Activated CD4-positive, alpha-beta T cell treated with anti-CD3 and anti-CD28 coated beads, Interleukin-2, amount 10 ng/mL, durations not matched to agents 24 days and 14 days (primary cell): Measurements from ENCODE around the gene RB1. TPM values are rescaled to one million over a fixed set of nuclear protein-coding genes. Genes with fewer than 3 reads are reported as not detected.
"Not testable (repeated sequence)": the region's sequence is repeated elsewhere in the genome, so short reads cannot be mapped to it uniquely, and the experiment has no call there.

Source experiments
- DNase-seq: peaks from one replicate; pipeline ENCODE4 v3.0.0; 2022
- H3K27ac Mint-ChIP-seq: one replicate; pipeline ENCODE4 v1.8.0; 2022; ENCODE audit warnings: mild to moderate bottlenecking, mixed read lengths
- H3K27me3 Mint-ChIP-seq: one replicate; pipeline ENCODE4 v1.8.0; 2022; ENCODE audit warnings: mixed read lengths
- H3K36me3 Mint-ChIP-seq: one replicate; pipeline ENCODE4 v1.8.0; 2022; ENCODE audit warnings: low read depth, mild to moderate bottlenecking, mixed read lengths
- H3K4me1 Mint-ChIP-seq: one replicate; pipeline ENCODE4 v1.8.0; 2021; ENCODE audit warnings: mixed read lengths
- H3K4me3 Mint-ChIP-seq: one replicate; pipeline ENCODE4 v1.8.0; 2022; ENCODE audit warnings: mild to moderate bottlenecking, moderate library complexity, mixed read lengths
- H3K9me3 Mint-ChIP-seq: one replicate; pipeline ENCODE4 v1.8.0; 2021; ENCODE audit warnings: mixed read lengths
- intact Hi-C: fragments of 100-400 bp; cut with micrococcal nuclease; formaldehyde crosslinking; loops from one replicate; pipeline ENCODE4 v1.15.1; 2023
- total RNA-seq: library from RNA; stranded (reverse); gene quantifications from 2 replicates; pipeline ENCODE4 v1.2.3, GENCODE V29; 2022

The RB1 gene
- total RNA-seq, 1 donor from 2014 or later = 29.0 TPM

DNA sequence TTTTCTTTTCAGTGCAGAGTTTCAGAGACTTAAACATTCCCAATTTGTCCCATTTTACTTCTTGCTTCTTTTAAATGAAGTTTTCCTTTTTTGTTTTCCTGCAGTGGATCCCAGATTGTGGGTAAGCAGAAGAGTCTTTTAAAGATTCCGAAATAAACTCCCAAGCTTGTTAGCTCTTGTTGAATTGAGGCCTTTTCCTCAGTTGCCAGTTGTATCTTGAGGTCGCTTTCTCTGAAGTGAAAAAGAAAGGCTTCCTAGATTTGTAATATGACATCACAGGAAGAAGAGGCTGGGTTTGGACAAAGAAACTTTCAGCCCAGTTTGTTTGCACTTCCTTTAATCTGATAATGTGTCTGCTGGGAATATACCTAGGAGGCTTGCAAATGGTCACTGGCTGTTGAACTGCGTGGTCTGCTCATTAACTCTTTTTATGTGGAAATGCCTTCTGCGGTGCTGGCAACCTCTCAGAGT lies 109.4 kb downstream of the RB1 start, which contains the start of gene LPAR6:
Gene LPAR6 (minus strand): TSS at position 233 of the 471 bp plus-strand sequence. CDS start 690 bp downstream, outside the sequence.
- Mint-ChIP-seq H3K4me1 (peaks cover 37% of the 10 kb centered on the region), H3K27me3 (no peaks in the 10 kb centered on the region), H3K9me3 (peaks cover 12% of the 10 kb centered on the region), H3K36me3 (peaks cover 24% of the 10 kb centered on the region), H3K4me3 (peak within 1 kb of the TSS; percentile 86), H3K27ac (peak within 1 kb of the TSS; percentile 84)
- peak; percentile 74 for DNase-seq
- intact Hi-C loops = loop anchor here (5.0 kb wide), 1 partner anchor 316 kb away; the partner anchor contains the start of gene MED4

DNA sequence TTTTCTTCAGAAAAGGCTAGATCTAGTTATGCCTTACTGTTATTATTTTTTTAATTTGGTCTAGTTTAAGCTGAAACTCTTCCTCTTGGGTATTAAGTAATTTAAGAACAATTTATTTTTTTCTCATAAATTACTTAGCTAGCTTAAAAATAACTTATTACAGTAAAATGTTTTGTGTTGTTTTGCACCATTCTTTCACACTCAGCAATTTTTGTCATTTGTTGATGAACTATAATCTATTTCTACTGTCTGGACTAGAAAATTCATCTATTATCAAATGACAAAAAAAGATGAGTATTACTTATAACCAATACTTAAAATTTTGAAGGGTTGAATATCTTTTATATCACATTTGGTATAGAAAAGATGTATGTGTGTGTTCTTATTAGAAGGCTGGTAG lies 111.0 kb downstream of the RB1 start:
- H3K27me3 Mint-ChIP-seq = no peaks in the 10 kb centered on the region
- H3K4me1 Mint-ChIP-seq = peaks cover 28% of the 10 kb centered on the region
- no peak overlapping the region for H3K27ac Mint-ChIP-seq
- DNase-seq = no peak
- H3K36me3 Mint-ChIP-seq = peaks cover 32% of the 10 kb centered on the region
- intact Hi-C loops = loop anchor here (5.0 kb wide), 1 partner anchor 317 kb away; the partner anchor contains the start of gene MED4
- H3K9me3 Mint-ChIP-seq = peaks cover 17% of the 10 kb centered on the region
- H3K4me3 Mint-ChIP-seq = no peak overlapping the region

DNA sequence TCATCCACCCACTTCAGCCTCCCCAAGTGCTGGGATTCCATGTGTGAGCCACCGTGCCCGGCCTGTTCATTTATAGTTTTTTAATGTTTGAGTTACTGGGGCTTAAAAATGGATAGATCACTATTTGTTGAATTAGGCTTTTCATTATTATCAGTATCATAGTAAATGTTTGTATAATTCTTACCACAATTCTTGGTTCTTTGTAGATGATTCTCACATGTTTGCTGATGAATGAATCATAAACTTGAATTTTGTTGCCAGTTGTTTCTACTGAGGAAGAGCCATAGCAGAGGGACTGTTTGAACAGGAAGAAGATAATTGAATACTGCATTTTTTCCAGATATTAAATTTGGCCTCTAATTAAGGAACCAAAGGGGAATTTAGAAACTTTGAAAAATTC lies 112.0 kb downstream of the RB1 start:
- Mint-ChIP-seq H3K9me3 (peaks cover 21% of the 10 kb centered on the region), H3K27ac (no peak overlapping the region), H3K27me3 (no peaks in the 10 kb centered on the region), H3K4me1 (peaks cover 19% of the 10 kb centered on the region), H3K4me3 (no peak overlapping the region), H3K36me3 (peaks cover 38% of the 10 kb centered on the region)
- intact Hi-C loops = no loop called here
- DNase-seq = no peak

DNA sequence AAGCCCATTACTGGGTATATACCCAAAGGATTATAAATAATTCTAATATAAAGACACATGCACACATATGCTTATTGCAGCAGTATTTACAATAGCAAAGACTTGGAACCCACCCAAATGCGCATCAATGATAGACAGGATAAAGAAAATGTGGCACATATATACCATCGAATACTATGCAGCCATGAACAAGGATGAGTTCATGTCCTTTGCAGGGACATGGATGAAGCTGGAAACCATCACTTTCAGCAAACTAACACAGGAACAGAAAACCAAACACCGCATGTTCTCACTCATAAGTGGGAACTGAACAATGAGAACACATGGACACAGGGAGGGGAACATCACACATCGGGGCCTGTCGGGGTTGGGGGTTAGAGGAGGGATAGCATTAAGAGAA lies 118.5 kb downstream of the RB1 start:
- DNase-seq, H3K27ac Mint-ChIP-seq, H3K4me1 Mint-ChIP-seq, H3K4me3 Mint-ChIP-seq, H3K27me3 Mint-ChIP-seq, intact Hi-C loops: not testable (repeated sequence)
- Mint-ChIP-seq H3K9me3 (peaks cover 41% of the 10 kb centered on the region), H3K36me3 (peaks cover 50% of the 10 kb centered on the region)

DNA sequence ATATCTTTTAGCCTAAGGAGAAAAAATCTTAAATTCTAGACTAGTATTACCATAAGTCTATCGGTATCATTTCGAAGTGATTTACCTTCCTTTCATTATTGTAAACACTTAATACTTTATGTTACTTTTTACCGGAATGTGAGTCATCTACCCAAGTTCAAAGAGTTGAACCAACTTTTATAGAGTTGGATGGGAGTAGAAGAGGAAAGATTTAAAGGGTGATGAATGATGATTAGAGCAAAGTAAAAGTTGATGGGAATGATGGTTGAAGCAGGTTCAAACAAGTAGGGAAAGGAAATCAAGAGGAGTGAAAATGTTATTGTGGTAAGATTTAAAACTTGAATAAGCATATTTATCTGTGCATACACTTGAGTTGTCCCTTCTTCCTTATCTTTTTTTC lies 120.7 kb downstream of the RB1 start:
- H3K4me3 Mint-ChIP-seq = no peak overlapping the region
- H3K4me1 Mint-ChIP-seq = peaks cover 4% of the 10 kb centered on the region
- DNase-seq = no peak
- H3K27me3 Mint-ChIP-seq = no peaks in the 10 kb centered on the region
- intact Hi-C loops = no loop called here
- peaks cover 27% of the 10 kb centered on the region for H3K9me3 Mint-ChIP-seq
- peaks cover 38% of the 10 kb centered on the region for H3K36me3 Mint-ChIP-seq
- no peak overlapping the region for H3K27ac Mint-ChIP-seq

DNA sequence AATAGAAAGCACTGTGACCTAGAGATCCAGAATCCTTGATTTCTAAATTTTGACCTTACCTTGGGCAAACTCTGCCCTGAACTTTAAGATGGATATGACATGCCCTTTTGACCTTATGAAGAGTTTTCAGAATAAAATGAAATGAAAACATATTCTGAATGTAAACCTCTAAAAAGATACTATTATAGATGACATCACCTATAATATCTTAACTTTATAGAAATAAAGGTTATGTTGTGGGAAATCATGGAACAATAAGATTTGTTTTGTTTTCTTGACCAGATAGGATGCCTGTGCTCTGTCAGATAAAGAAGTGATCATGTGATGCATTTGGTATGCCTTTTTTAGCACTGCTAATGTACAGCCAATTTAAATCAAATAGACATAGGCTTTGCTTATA lies 122.5 kb downstream of the RB1 start:
- H3K4me3 Mint-ChIP-seq = no peak overlapping the region
- DNase-seq = no peak
- no peaks in the 10 kb centered on the region for H3K27me3 Mint-ChIP-seq
- intact Hi-C loops = no loop called here
- peaks cover 29% of the 10 kb centered on the region for H3K36me3 Mint-ChIP-seq
- H3K27ac Mint-ChIP-seq = no peak overlapping the region
- H3K4me1 Mint-ChIP-seq = peaks cover 9% of the 10 kb centered on the region
- peaks cover 20% of the 10 kb centered on the region for H3K9me3 Mint-ChIP-seq

DNA sequence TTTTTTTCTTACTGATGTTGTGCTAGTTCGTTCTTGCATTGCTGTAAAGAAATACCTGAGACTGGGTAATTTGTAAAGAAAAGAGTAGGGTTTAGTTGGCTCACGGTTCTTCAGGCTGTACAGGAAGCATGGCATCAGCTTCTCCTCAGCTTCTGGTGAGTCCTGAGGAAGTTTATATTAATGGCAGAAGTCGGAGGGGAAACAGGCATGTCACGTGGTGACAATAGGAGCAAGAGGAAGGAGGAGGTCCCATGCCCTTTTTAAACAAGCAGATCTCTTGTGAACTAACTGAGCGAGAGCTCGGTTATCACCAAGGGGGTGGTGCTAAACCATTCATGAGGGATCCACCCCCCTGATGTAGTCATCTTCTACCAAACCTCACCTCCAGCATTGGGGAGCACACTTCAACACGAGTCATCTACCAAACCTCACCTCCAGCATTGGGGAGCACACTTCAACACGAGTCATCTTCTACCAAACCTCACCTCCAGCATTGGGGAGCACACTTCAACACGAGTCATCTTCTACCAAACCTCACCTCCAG lies 123.3 kb downstream of the RB1 start:
- Mint-ChIP-seq H3K36me3 (peaks cover 27% of the 10 kb centered on the region), H3K9me3 (peaks cover 12% of the 10 kb centered on the region), H3K27ac (peak overlapping the region; percentile 60), H3K4me1 (peaks cover 15% of the 10 kb centered on the region)
- H3K27me3 Mint-ChIP-seq, DNase-seq, intact Hi-C loops, H3K4me3 Mint-ChIP-seq: not testable (repeated sequence)

DNA sequence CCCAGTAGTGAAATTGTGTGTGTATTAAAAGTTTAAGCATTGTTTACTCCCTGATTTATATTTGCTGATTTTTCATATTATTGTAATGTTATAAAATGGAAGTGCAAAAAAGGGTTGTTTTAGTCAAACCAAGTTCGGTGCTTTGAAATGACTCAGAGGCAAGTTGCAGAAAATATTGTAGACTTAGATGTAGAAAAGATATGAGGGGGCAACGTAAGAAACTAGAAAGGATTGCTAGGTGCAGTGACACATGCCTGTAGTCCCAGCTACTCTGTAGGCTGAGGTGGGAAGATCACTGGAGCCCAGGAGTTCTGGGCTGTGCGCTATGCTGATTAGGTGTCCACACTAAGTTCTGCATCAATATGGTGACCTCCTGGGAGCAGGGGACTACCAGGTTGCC lies 125.5 kb downstream of the RB1 start:
- DNase-seq = no peak
- Mint-ChIP-seq H3K27me3 (no peaks in the 10 kb centered on the region), H3K4me3 (no peak overlapping the region), H3K4me1 (peaks cover 21% of the 10 kb centered on the region), H3K36me3 (peaks cover 23% of the 10 kb centered on the region), H3K27ac (peak overlapping the region; percentile 8), H3K9me3 (peaks cover 5% of the 10 kb centered on the region)
- intact Hi-C loops = no loop called here

DNA sequence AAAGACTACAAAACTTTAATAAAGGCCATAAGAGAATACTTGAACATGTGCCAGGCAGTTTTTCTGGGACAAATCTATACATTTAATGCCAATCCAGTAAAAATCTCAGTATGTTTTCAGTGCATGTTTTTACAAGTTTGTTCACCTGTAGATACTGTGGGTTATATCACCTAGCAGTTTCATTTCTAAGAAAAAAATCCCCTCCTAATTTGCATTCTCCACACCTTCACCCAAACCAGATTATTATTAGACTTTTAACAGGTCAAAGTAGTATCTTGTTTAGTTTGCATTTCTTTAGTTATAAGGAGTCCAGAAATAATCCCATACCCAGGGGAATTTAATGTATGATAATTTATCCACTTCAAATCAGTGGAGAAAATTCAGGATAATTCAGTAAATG lies 126.3 kb downstream of the RB1 start:
- no peak overlapping the region for H3K27ac Mint-ChIP-seq
- peaks cover 23% of the 10 kb centered on the region for H3K4me1 Mint-ChIP-seq
- peaks cover 22% of the 10 kb centered on the region for H3K36me3 Mint-ChIP-seq
- H3K4me3 Mint-ChIP-seq = no peak overlapping the region
- no peak for DNase-seq
- H3K27me3 Mint-ChIP-seq = no peaks in the 10 kb centered on the region
- intact Hi-C loops = no loop called here
- peaks cover 5% of the 10 kb centered on the region for H3K9me3 Mint-ChIP-seq

DNA sequence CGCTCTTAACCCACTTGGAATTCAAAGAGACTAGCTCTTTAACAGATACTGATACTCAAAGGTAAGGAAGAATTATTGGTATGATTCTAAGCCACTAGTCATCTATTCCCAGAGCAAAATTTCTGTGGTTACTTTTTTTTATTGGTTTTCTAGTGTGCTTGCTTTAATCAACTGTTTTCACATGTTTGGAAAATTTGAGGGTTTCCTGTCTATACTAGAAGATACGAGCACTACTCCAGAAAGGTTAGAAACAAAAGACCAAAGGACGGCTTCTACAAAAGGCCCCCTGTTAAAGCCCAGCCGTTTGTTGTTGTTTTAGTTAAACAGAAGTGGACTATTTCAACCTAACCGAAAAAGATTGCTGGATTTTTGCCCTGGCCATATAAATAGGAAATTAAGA lies 127.9 kb downstream of the RB1 start:
- intact Hi-C loops = no loop called here
- no peak overlapping the region for H3K4me3 Mint-ChIP-seq
- H3K9me3 Mint-ChIP-seq = peaks cover 5% of the 10 kb centered on the region
- DNase-seq = no peak
- H3K4me1 Mint-ChIP-seq = peaks cover 27% of the 10 kb centered on the region
- H3K36me3 Mint-ChIP-seq = peaks cover 26% of the 10 kb centered on the region
- H3K27me3 Mint-ChIP-seq = no peaks in the 10 kb centered on the region
- no peak overlapping the region for H3K27ac Mint-ChIP-seq

DNA sequence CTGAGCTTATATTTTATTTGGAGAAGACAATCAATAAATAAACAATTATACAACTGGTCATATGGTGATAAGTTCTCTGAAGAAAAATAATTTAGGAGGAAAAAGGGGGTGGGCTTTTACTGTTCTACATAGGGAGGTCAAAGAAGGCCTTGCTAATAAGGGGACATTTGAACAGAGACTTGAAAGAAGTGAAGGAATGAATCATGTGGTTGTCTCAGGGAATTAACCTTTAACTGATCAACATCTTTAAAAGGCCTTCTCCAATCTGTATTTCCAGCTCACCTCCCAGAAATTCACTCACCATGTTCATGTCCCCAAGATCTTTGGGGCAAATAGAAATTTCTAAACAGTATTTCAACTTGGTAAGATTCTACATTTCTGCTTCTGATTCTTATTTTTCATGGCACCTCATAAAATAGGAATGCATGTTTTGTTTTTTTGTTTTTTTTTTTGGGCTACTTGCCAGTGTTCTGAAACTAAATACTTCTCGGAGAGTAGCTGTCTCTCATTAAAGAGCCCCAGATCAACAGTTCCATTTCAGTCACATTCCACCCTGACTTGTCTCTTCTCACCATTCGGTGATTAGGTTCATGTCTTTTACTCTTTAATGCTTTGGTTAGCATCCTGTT lies 128.6 kb downstream of the RB1 start:
- peaks cover 22% of the 10 kb centered on the region for H3K36me3 Mint-ChIP-seq
- H3K4me3 Mint-ChIP-seq = peak overlapping the region; percentile 2
- H3K27ac Mint-ChIP-seq = no peak overlapping the region
- no peaks in the 10 kb centered on the region for H3K27me3 Mint-ChIP-seq
- DNase-seq = no peak
- peaks cover 28% of the 10 kb centered on the region for H3K4me1 Mint-ChIP-seq
- H3K9me3 Mint-ChIP-seq = no peaks in the 10 kb centered on the region
- intact Hi-C loops = no loop called here

DNA sequence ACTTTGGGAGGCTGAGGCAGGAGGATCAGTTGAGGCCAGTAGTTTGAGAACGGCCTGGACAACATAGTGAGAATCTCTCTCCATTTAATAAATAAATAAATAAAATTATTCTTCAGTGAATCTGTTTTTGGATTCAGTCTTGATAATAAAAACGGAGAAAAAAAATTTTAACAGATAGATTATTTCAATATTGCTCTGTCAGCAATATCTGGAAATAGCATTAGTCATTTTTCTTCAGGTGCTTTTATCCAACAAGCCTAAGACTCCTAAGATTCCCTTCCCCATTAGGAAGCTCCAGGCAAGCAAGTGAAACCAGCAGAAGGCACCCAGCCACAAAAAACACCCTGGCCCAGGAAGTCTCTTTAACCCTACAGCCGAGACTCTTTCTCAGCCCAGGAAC lies 130.6 kb downstream of the RB1 start:
- Mint-ChIP-seq H3K27me3 (no peaks in the 10 kb centered on the region), H3K4me1 (peaks cover 26% of the 10 kb centered on the region), H3K9me3 (peaks cover 4% of the 10 kb centered on the region), H3K27ac (no peak overlapping the region), H3K4me3 (no peak overlapping the region), H3K36me3 (peaks cover 19% of the 10 kb centered on the region)
- no peak for DNase-seq
- intact Hi-C loops = no loop called here

DNA sequence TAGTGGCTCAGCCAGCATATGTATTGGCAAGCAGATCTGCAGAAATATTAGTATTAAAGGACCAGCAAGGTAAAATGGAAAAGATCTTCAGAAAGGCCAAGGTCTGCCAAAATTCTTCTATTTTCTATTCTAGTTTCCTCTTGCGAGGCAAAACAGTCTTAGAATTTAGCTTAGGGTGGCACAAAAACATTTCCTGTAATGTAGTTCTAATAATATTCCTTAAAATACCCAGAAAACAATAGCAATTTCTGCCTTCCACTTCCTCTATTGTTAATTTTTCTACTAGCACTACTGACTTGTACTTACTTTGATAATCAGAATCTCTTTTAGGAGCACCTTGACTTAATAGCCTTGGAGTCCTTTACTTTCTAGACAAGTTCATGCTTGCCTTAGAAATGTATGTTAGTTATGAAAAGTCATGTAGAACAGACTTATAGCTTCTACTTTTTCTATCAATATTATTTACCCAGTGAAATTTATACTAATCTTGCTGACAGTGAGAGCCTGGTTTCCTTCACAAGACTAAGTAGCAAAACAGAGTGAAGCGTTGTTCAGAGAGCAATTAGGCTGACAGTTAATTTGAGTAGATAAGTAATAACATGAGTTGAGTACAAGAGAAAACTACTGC lies 133.2 kb downstream of the RB1 start:
- no peak for DNase-seq
- Mint-ChIP-seq H3K4me3 (no peak overlapping the region), H3K27ac (no peak overlapping the region), H3K4me1 (peaks cover 15% of the 10 kb centered on the region), H3K9me3 (peaks cover 4% of the 10 kb centered on the region), H3K36me3 (peaks cover 19% of the 10 kb centered on the region), H3K27me3 (no peaks in the 10 kb centered on the region)
- intact Hi-C loops = no loop called here

DNA sequence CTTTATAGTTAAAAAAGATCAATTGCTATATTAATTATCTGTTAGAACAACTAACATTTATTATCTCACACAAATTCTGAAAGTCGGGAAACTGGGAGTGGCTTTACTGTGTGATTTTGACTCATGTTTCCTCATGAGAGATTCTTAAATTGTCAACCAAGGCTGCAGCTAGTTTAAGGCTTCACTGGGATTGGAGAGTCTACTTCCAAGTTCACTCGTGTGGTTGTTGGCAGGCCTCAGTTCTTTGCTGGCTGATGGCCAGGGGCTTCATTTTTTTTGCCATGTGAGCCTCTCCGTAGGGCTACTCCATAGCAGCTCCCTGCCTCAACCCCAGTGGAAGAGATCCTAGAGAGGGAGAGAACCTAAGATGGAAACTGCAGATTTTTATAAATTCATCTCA lies 133.8 kb downstream of the RB1 start:
- intact Hi-C loops = no loop called here
- H3K4me3 Mint-ChIP-seq = no peak overlapping the region
- H3K27ac Mint-ChIP-seq = no peak overlapping the region
- no peak for DNase-seq
- peaks cover 4% of the 10 kb centered on the region for H3K9me3 Mint-ChIP-seq
- H3K4me1 Mint-ChIP-seq = peaks cover 10% of the 10 kb centered on the region
- H3K27me3 Mint-ChIP-seq = no peaks in the 10 kb centered on the region
- H3K36me3 Mint-ChIP-seq = peaks cover 17% of the 10 kb centered on the region
